HG03378 (cell line): ENCODE data around the gene PPP1R16B.
"Not testable (repeated sequence)": the region's sequence is repeated elsewhere in the genome, so short reads cannot be mapped to it uniquely, and the experiment has no call there.

Experiments used
- ATAC-seq: cut with Tn5 transposase; IDR thresholded peaks from one replicate; pipeline ENCODE4 v1.9.1; 2021; ENCODE audit warnings: mild to moderate bottlenecking, moderate library complexity; ENCODE audit not compliant: unreplicated experiment

PPP1R16B gene

DNA sequence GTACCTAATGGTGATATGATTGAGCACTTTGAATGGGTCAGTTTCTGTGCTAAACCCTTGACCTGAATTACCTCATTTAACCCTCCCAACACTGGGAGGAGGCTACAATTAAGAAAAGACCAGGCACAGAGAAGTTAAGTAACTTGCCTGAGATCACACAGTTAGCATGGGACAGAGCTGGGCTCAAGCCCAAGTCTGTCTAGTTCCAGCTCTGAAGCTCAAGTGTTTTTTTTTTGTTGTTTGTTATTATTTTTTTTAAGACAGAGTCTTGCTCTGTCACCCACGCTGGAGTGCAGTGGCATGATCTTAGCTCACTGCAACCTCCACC is 124.7 kb downstream of the PPP1R16B start:
- ATAC-seq, result no peak

- ATAC-seq, result no peak
Observed at GRCh38 chr20:38931984-38932383, 126.5 kb downstream of the PPP1R16B start.

DNA sequence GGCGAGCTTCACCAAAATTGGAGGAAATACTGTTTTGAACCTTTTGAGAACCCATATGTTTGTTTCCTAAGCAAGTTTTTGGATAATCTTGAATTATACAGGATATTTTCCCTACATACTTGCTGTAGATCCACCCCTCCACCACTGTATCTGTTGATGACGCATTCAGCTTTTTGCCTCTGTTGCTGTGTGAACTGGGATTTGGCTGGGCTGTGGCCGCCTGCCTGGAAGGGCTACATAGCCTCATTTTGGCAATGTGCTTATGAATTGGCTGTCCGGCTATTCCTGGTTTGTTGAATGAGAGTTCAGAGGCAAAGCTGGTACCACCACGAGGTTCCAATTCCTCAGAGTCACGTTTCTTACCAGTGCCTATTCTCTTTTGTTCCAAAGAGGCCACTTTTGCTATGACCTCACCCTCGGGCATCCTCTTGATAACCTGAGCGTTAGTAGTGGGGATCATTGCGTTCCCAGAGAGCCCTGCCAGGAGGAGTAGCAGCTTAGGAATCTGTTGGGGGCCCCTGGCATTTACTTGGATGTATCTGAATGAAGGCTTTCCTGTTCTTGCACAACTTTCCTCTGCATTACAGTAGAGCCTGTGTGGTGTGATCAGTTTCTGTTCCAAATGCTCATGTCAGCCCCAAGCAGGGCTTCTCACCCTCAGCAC is 127.1 kb downstream of the PPP1R16B start:
- ATAC-seq, result no peak

DNA sequence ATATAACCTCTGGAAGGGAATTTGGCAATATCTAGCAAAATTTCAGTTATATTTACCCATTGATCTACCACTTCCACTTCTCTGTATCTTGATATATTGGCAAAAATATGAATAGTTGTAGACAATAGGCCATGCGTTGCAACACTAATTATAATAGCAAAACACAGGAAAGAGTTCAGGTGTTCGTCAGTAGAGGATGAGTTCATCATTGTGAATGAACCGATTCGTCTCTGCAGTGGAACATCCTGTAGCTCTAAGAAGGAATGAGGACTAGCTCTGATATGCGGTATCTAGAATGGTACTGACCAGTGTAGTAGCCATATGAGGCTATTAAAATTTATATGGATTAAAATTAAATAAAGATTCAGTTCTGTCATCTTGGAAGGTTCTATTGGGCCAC is 129.0 kb downstream of the PPP1R16B start:
- no peak for ATAC-seq

DNA sequence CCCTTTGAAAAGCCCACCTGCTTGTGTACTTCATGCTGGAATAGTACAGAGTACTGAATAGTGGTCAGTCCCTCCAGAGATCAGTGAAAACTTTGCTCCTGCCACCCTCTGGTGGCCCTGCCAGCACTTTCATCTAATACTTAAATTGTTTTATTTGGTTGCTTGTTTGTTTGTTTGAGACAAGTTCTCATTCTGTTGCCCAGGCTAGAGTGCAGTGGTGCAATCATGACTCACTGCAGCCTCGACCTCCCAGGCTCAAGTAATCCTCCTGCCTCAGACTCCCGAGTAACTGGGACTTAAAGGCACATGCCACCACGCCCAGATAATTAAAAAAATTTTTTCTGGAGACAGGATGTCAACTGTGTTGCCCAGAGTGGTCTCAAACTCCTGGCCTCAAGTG is 129.8 kb downstream of the PPP1R16B start:
- no peak for ATAC-seq

GRCh38 chr20:38935967-38936407 is 130.5 kb downstream of the PPP1R16B start:
- no peak for ATAC-seq

DNA sequence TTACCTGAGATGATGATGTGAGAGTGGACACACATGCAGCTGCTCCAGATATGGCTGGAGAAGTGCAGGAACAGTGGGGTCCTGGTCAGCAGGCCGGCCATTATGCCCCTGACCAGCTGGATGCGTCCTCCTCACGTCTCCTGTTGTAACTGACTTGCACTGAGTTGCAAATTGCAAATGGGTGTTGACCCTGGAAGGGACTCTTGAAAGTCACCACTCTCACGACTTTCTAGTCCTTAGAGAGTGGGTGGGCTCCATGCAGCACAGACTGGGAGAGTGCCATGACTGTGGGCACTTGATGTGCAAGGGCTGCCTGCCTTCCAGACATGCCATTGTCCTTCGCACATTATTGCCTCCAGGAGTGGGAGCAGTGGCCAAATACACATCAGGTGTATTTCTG is 131.5 kb downstream of the PPP1R16B start:
- ATAC-seq, result no peak

DNA sequence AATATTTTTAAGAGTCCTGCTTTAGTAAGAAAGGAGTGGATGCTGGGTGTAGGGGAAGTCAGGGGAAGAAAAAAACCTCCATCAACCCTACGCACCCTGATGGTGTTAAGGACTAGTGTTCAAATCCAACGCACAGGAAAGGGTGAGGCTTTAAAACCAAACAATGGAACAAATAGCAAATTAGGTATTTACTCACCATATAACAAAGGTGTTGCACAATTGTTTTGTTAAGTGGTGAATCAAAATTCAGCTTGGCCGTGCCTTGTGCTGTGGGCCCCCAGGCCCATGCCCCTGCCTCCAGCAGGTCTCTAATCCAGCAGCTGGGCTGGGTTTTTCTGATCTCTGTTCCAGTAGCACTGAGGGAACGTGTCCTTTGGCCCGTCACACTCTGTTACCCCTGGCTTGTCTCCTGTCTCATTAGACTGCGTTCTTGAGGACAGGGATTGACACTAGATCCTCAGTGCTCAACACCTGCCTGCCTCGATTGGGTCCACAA is 132.5 kb downstream of the PPP1R16B start:
- ATAC-seq, result no peak

DNA sequence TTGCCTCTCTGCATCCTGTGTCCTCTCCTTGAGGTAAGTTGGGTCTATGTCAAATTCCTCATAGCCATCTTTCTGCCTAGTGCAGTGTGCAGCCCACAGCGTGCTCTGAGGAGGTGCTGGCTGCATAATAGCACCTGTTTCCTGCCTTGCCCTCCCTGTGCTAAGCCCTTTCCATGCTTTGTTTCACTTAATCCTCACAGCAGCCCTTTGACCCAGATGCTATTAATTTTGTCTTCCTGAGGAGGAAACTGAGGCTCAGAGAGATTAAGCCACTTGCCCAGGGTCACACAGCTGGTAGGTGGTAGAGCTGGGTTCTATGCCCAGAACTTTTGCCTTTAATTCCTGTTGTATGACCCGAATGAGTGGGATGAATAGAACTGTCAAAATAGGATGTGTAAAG is 134.2 kb downstream of the PPP1R16B start:
- ATAC-seq, result no peak

- ATAC-seq, result no peak
Observed at GRCh38 chr20:38940644-38941043, 135.1 kb downstream of the PPP1R16B start.

DNA sequence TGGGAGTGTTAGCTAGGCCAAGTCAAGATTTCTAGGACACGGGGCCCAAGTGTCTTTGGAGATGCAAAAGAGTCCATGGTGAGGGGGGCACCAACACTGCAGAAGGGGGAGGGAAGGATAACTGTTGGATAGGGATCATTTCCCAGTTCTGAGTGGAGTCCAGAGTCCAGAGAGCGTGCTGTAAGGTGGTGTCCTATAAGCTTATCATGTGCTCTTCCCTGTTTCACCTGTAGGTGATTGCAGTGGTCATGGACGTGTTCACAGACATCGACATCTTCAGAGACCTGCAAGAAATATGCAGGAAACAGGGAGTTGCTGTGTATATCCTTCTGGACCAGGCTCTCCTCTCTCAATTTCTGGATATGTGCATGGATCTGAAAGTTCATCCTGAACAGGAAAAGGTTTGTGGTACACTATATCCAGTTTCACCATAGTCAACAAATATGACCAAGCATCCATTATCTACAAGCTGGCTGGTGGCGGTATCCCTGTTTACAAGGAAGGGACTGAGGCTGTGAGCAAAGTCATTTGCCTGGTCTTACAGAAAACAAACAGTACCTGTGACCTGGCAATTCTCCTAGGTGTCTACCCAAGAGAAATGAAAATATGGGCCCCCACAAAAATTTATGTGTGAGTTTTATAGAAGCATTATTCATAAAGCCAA is 136.4 kb downstream of the PPP1R16B start:
- no peak for ATAC-seq

DNA sequence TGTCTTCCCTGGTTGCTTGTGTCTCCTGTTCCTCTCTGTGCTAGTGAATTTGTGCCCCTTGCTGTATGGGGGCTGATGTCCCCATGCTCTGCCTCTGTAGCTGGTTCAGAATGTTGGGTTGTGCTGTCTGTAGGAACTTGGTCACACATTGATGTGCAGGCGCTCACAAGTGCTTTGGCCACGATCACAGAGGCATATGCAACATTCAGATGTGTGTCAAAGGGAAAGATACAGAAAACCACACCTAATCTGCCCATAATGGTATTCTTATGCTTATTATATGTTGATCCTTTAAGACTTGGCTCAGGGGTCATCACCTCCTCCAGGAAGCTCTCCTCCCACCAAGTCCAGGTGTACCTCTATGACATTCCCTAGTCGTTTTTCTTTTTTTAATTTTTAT is 139.5 kb downstream of the PPP1R16B start:
- ATAC-seq, result no peak

- no peak for ATAC-seq
Observed at GRCh38 chr20:38946836-38947235, 141.3 kb downstream of the PPP1R16B start.

GRCh38 chr20:38947931-38948362 is 142.4 kb downstream of the PPP1R16B start:
- ATAC-seq, result no peak

DNA sequence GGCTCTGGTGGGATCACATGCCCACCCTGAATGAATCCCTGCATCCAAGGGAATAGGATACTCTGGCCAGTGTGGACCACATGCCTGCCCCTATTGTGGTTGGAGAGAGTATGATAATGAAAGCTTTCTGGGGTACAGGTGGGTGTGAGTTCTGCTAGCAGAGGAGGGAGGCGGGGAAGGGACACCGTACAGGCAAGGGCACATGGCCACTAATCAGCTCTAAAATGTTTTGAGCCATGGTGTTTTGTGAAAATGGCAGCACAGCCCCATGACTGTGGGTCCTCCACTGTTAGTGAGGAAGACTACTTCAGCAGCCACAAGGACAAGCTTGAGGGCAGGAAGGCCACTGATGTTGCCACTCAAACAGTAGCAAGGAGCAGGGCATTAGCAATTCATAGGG is 144.8 kb downstream of the PPP1R16B start:
- ATAC-seq, result no peak

DNA sequence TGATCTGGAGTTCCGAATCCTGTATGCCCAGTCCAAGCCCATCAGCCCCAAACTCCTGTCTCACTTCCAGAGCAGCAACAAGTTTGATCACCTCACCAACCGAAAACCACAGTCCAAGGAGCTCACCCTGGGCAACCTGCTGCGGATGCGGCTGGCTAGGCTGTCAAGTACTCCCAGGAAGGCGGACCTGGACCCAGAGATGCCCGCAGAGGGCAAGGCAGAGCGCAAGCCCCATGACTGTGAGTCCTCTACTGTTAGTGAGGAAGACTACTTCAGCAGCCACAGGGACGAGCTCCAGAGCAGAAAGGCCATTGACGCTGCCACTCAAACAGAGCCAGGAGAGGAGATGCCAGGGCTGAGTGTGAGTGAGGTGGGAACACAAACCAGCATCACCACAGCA is 146.1 kb downstream of the PPP1R16B start:
- no peak for ATAC-seq

GRCh38 chr20:38952153-38952552 is 146.7 kb downstream of the PPP1R16B start:
- no peak for ATAC-seq

- no peak for ATAC-seq
Observed at GRCh38 chr20:38953630-38954340, 148.3 kb downstream of the PPP1R16B start.

- ATAC-seq, result no peak
Observed at GRCh38 chr20:38957235-38957876, 151.9 kb downstream of the PPP1R16B start.

DNA sequence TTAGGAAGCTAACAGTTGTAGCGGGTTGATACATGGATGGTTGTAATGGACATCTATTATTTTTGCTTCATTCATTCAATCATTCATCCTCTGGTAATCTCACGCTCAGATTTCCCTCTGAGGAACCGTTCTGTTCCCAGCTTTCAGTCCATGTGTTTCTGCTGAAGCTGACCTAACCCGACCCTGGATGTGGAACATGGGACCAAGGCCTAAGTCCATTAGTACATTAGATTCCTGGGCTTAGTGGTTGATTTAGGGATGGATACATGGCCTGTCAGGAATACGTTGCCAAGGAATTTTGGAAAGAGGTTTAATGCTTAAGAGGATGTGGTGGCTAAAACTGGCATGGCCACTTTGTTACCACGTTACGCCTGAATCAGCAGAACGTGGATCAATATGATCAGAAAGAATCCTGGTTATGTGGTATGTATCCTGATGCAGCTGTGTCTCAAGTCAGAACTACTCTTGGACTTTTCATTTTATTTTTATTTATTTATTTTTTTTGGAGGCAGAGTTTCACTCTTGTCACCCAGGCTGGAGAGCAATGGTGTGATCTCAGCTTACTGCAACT is 152.5 kb downstream of the PPP1R16B start:
- no peak for ATAC-seq

GRCh38 chr20:38960187-38960687 is 154.7 kb downstream of the PPP1R16B start:
- not testable (repeated sequence) for ATAC-seq
